Measurements from ENCODE around the gene RANGAP1. TPM values are rescaled to one million over a fixed set of nuclear protein-coding genes. Genes with fewer than 3 reads are reported as not detected.
A peak's percentile ranks its signal among the peaks of the same experiment; 100 is the strongest.

The RANGAP1 gene
- total RNA-seq, 2 donors from 2014 or later: 137 to 142 TPM

- ATAC-seq (peak; percentile 87 to 88), DNase-seq (ENCODE audit: low spot score in 2 of 2) (peak; percentile 85)
- peak overlapping the region in 1 of 2 donors; percentile 56 for H3K27ac Mint-ChIP-seq
- no peaks in the 10 kb centered on the region for H3K9me3 Mint-ChIP-seq
- H3K36me3 Mint-ChIP-seq: no peaks in the 10 kb centered on the region
These were observed 88.7 kb downstream of the RANGAP1 start for GRCh38 chr22:41197038-41197972.

Other genes with a start within 250 kb of the RANGAP1 start
- 10 to 100 TPM; 56.1 to 56.6 TPM for gene EP300, start 193.6 kb downstream of the RANGAP1 start, total RNA-seq
- gene L3MBTL2, start 80.9 kb downstream of the RANGAP1 start, total RNA-seq: 10 to 100 TPM; 30.5 to 34.4 TPM
- gene CHADL, start 45.3 kb downstream of the RANGAP1 start, total RNA-seq: under 1 TPM; 0.20 to 0.29 TPM
- gene ZC3H7B, start 15.3 kb upstream of the RANGAP1 start, total RNA-seq: 10 to 100 TPM; 19.4 to 48.7 TPM
- gene TEF, start 95.8 kb upstream of the RANGAP1 start, total RNA-seq: 10 to 100 TPM in 1 of 2 donors, 1 to 10 TPM in 1; 1.9 to 15.8 TPM
- gene TOB2, start 160.6 kb upstream of the RANGAP1 start, total RNA-seq: 10 to 100 TPM; 28.1 to 29.9 TPM
- 10 to 100 TPM; 61.3 to 76.5 TPM for gene PHF5A, start 182.5 kb upstream of the RANGAP1 start, total RNA-seq
- gene ACO2, start 182.9 kb upstream of the RANGAP1 start, total RNA-seq: 100 to 1,000 TPM in 1 of 2 donors, 10 to 100 TPM in 1; 100.0 to 112 TPM

Measured in activated naive CD4-positive, alpha-beta T cell treated with anti-CD3 and anti-CD28 coated beads, Interleukin-2, amount 50 U/mL, for 72 hours (primary cell).